Mammary epithelial cell (primary cell): ENCODE data around the gene GPRC6A.

ENCODE experiments used
- CTCF ChIP-seq, 2 donors: IDR thresholded peaks in 1 of 2; conservative IDR thresholded peaks in 1 of 2; 2 replicates each; pipeline ENCODE4 v1.5.1; 2011 to 2012; ENCODE audit warnings: inconsistent platforms in 2 of 2, low read length in 2 of 2, mild to moderate bottlenecking in 2 of 2, control low read depth in 1 of 2, low read depth in 1 of 2; ENCODE audit not compliant: insufficient read depth in 1 of 2; ENCODE audit errors: extremely low read depth in 1 of 2
- EZH2 ChIP-seq: IDR thresholded peaks from 2 replicates; pipeline ENCODE4 v1.6.1; 2012; ENCODE audit warnings: low read length, inconsistent platforms, borderline replicate concordance

- TF ChIP-seq CTCF (conservative IDR thresholded peaks at IDR 0.05 in 1 of 2, IDR thresholded peaks at IDR 0.05 in 1 of 2; ENCODE audit: extremely low read depth in 1 of 2, insufficient read depth in 1 of 2, low read depth in 1 of 2, low read length in 2 of 2) (no peak), EZH2 (no peak)
These were observed 67.1 kb downstream of the GPRC6A start for GRCh38 chr6:116761779-116762178.
